Activated CD8-positive, alpha-beta T cell treated with anti-CD3 and anti-CD28 coated beads for 36 hours (primary cell): Measurements from ENCODE around the gene PLA2G4D. TPM values are rescaled to one million over a fixed set of nuclear protein-coding genes. Genes with fewer than 3 reads are reported as not detected.

Experiments
- ATAC-seq: fragments of 200-7000 bp; cut with Tn5 transposase; one replicate; pipeline ENCODE4 v1.10.0; 2021; ENCODE audit warnings: mild to moderate bottlenecking, moderate library complexity
- CTCF ChIA-PET: fragments of 350-600 bp; sonication (Branson Sonifier 250); formaldehyde crosslinking; loops from one replicate; lab custom pipeline; 2021; ENCODE audit warnings: antibody characterized with exemption; lab: Charles Lee
- POLR2A ChIA-PET: fragments of 350-600 bp; sonication (Branson Sonifier 250); formaldehyde crosslinking; loops from one replicate; lab custom pipeline; 2021; ENCODE audit warnings: antibody characterized with exemption; lab: Charles Lee
- DNase-seq: peaks from one replicate; pipeline ENCODE4 v3.0.0-alpha.2; 2020
- H3K27ac Mint-ChIP-seq: one replicate; pipeline ENCODE4 v1.8.0; 2021; ENCODE audit warnings: mild to moderate bottlenecking, mixed read lengths
- H3K27me3 Mint-ChIP-seq: one replicate; pipeline ENCODE4 v1.8.0; 2021; ENCODE audit warnings: mixed read lengths
- H3K36me3 Mint-ChIP-seq: one replicate; pipeline ENCODE4 v1.8.0; 2021; ENCODE audit warnings: low read depth, mixed read lengths
- H3K4me1 Mint-ChIP-seq: one replicate; pipeline ENCODE4 v1.8.0; 2021; ENCODE audit warnings: low read depth, mixed read lengths
- H3K4me3 Mint-ChIP-seq: one replicate; pipeline ENCODE4 v1.8.0; 2021; ENCODE audit warnings: mild to moderate bottlenecking, moderate library complexity, mixed read lengths
- H3K9me3 Mint-ChIP-seq: one replicate; pipeline ENCODE4 v1.8.0; 2021; ENCODE audit warnings: mixed read lengths
- intact Hi-C: fragments of 100-400 bp; cut with micrococcal nuclease; formaldehyde crosslinking; loops from one replicate; pipeline ENCODE4 v1.10.0; 2022
- total RNA-seq, 2 experiments: library from RNA; stranded (reverse); gene quantifications; one replicate each; pipeline ENCODE4 v1.2.3, GENCODE V29; 2021
- TF ChIP-seq, protein P1 (sequence below): fragments of 200-600 bp; IDR thresholded peaks from one replicate; pipeline ENCODE4 v1.8.0; 2022; ENCODE audit warnings: antibody characterized with exemption, mild to moderate bottlenecking

PLA2G4D gene
- total RNA-seq, 2 experiments from 2014 or later = not detected

DNA sequence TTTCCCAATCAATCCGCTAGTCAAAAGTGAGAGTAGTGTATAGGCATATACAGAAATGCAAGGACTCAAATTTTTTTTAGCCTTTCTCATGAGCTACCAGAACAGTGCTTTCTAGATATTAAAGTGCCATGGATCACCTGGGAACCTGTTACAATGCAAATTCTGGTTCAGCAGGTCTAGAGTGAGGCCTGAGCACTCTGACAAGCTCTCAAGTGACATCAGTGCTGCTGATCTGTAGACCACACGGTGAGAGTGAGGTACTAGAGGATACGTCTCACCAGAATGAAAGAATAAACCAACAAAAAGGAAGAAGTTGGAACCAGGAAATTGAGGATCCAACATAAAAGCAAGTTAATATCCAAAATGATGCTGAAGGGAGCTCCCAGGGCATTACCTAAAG, 16.0 kb upstream of the PLA2G4D start:
- intact Hi-C loops = no loop called here
- peaks cover 5% of the 10 kb centered on the region for H3K9me3 Mint-ChIP-seq
- TF ChIP-seq, protein P1, sequence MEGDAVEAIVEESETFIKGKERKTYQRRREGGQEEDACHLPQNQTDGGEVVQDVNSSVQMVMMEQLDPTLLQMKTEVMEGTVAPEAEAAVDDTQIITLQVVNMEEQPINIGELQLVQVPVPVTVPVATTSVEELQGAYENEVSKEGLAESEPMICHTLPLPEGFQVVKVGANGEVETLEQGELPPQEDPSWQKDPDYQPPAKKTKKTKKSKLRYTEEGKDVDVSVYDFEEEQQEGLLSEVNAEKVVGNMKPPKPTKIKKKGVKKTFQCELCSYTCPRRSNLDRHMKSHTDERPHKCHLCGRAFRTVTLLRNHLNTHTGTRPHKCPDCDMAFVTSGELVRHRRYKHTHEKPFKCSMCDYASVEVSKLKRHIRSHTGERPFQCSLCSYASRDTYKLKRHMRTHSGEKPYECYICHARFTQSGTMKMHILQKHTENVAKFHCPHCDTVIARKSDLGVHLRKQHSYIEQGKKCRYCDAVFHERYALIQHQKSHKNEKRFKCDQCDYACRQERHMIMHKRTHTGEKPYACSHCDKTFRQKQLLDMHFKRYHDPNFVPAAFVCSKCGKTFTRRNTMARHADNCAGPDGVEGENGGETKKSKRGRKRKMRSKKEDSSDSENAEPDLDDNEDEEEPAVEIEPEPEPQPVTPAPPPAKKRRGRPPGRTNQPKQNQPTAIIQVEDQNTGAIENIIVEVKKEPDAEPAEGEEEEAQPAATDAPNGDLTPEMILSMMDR = no peak
- H3K27ac Mint-ChIP-seq = no peak overlapping the region
- H3K4me1 Mint-ChIP-seq = peaks cover 7% of the 10 kb centered on the region
- CTCF ChIA-PET = interaction anchor here (1.1 to 2.1 kb wide), 3 partner anchors 25 to 27 kb away, joined by 4 to 5 read pairs (median 5); no protein-coding TSS in a partner anchor
- POLR2A ChIA-PET = no interaction called here
- no peak overlapping the region for H3K4me3 Mint-ChIP-seq
- no peaks in the 10 kb centered on the region for H3K36me3 Mint-ChIP-seq
- ATAC-seq (no peak), DNase-seq (no peak)
- H3K27me3 Mint-ChIP-seq = peaks cover 14% of the 10 kb centered on the region

DNA sequence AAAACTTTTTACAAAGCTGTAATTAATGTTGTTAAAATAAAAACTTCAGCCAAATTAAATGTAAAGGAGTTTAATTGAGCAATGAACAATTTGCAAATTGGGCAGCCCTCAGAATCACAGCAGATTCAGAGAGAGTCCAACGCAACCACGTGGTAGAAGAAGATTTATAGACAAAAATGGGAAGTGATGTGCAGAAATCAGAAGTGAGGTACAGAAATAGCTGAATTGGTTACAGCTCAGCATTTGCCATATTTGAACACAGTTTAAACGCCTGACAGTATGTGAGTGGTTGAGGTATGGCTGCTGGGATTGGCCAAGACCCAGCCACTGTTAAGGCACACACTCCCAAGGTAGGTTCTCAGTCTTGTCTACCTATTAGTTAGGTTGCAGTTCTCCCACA, 14.4 kb upstream of the PLA2G4D start:
- POLR2A ChIA-PET = no interaction called here

DNA sequence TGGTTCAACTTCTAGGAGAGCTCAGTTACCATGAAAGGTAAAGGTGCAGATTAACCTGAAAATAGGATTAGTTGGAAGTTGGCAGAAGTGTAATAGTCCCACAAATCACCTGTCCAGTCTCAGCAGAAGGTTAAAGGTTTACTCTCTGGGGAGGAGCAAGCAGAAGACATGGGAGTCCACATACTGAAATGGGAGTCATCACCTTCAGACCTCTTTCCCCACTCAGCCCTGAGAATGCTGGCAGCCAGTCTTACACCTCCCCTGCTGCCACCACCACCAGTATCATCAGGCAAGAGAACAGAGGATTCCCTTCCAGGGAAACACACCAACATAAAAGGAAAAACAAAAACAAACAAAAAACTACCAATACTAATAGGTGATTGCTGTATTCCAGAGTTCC, 13.8 kb upstream of the PLA2G4D start:
- intact Hi-C loops = no loop called here
- H3K36me3 Mint-ChIP-seq = no peaks in the 10 kb centered on the region
- CTCF ChIA-PET = interaction anchor here (1.1 to 1.8 kb wide), 2 partner anchors 24 to 26 kb away, joined by 3 to 5 read pairs; no protein-coding TSS in a partner anchor
- H3K27ac Mint-ChIP-seq = no peak overlapping the region
- TF ChIP-seq, protein P1 = no peak
- peaks cover 7% of the 10 kb centered on the region for H3K4me1 Mint-ChIP-seq
- POLR2A ChIA-PET = no interaction called here
- peaks cover 12% of the 10 kb centered on the region for H3K27me3 Mint-ChIP-seq
- ATAC-seq (no peak), DNase-seq (no peak)
- peaks cover 5% of the 10 kb centered on the region for H3K9me3 Mint-ChIP-seq
- H3K4me3 Mint-ChIP-seq = no peak overlapping the region

More for the DNA sequence above, 14.4 kb upstream of the PLA2G4D start:
- TF ChIP-seq, protein P1 = no peak
- no peak for DNase-seq
- H3K4me1 Mint-ChIP-seq = peaks cover 7% of the 10 kb centered on the region
- no peak for ATAC-seq
- no peak overlapping the region for H3K4me3 Mint-ChIP-seq
- no peak overlapping the region for H3K27ac Mint-ChIP-seq
- intact Hi-C loops = no loop called here
- peaks cover 14% of the 10 kb centered on the region for H3K27me3 Mint-ChIP-seq
- H3K36me3 Mint-ChIP-seq = no peaks in the 10 kb centered on the region
- CTCF ChIA-PET = interaction anchor here (1.8 kb wide), 1 partner anchor 24 kb away, joined by 5 read pairs; no protein-coding TSS in a partner anchor
- peaks cover 5% of the 10 kb centered on the region for H3K9me3 Mint-ChIP-seq

DNA sequence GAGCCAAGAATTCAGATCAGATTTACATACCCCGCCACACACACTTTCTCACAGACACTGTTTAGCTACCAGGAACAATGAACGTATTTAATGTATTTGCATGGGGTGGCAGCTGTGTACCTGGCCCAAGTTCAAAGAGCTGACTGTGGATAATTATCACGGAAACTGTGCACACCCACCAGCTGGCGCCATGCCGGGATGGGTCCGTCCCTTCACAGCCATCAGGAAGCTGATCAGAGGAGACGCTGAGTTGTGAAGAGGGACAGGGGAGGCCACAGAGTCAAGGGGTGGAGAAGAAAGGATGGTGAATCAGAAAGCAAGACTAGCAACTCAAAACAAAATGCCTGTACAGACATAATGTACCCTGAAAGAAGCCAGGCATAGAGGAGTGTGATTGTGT, 13.1 kb upstream of the PLA2G4D start:
- ATAC-seq (peak; percentile 83), DNase-seq (peak; percentile 51)
- Mint-ChIP-seq H3K27ac (no peak overlapping the region), H3K27me3 (peaks cover 9% of the 10 kb centered on the region), H3K36me3 (no peaks in the 10 kb centered on the region), H3K4me1 (peaks cover 7% of the 10 kb centered on the region), H3K4me3 (no peak overlapping the region), H3K9me3 (peaks cover 1% of the 10 kb centered on the region)
- intact Hi-C loops = no loop called here
- TF ChIP-seq, protein P1 = no peak
- CTCF ChIA-PET = interaction anchor here (1.1 to 1.8 kb wide), 3 partner anchors 23 to 30 kb away, joined by 3 to 5 read pairs (median 3); no protein-coding TSS in a partner anchor
- POLR2A ChIA-PET = no interaction called here

DNA sequence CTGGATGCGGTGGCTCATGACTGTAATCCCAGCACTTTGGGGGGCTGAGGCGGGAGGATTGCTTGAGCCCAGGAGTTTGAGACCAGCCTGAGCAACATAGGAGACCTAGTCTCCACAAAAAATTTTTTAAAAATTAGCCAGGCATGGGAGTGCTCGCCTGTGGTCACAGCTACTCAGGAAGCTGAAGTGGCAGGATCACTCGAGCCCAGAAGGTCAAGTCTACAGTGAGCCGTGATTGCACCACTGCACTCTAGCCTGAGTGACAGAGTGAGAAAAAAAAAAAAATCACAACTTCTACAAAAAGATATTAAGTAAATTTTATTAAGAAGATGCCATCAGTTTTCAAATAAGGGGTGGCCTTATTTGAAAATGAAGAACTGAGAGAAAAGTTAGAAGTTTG, 11.9 kb upstream of the PLA2G4D start:
- Mint-ChIP-seq H3K4me1 (peaks cover 7% of the 10 kb centered on the region), H3K27ac (no peak overlapping the region), H3K4me3 (no peak overlapping the region), H3K9me3 (no peaks in the 10 kb centered on the region), H3K36me3 (no peaks in the 10 kb centered on the region), H3K27me3 (peaks cover 8% of the 10 kb centered on the region)
- ATAC-seq (no peak), DNase-seq (no peak)
- ChIA-PET POLR2A (no interaction called here), CTCF (interaction anchor here (0.7 to 1.2 kb wide), 2 partner anchors 32 to 47 kb away, joined by 3 read pairs; no protein-coding TSS in a partner anchor)
- TF ChIP-seq, protein P1 = no peak
- intact Hi-C loops = no loop called here
